NCI-H526 treated with DMSO at 0.1 percent for 48 hours (cell line): ENCODE data around the gene RFLNA.

Experiments
- DNase-seq: peaks from one replicate; lab custom pipeline; 2025; lab: John Stamatoyannopoulos, UW

The RFLNA gene

GRCh38 chr12:124359671-124360581 is 65.0 kb downstream of the RFLNA start:
- DNase-seq = peak; percentile 70

GRCh38 chr12:124361074-124361970 is 66.4 kb downstream of the RFLNA start:
- DNase-seq = no peak

GRCh38 chr12:124361996-124362395 is 67.1 kb downstream of the RFLNA start:
- DNase-seq = no peak

GRCh38 chr12:124363353-124363965 is 68.6 kb downstream of the RFLNA start:
- no peak for DNase-seq

- no peak for DNase-seq
Measured at GRCh38 chr12:124364543-124364942, 69.7 kb downstream of the RFLNA start.
